Loucy (cell line): ENCODE data around the gene CDC37.

Experiments
- CTCF ChIP-seq: fragments of 200-600 bp; sonication (generic); conservative IDR thresholded peaks from 2 replicates; pipeline ENCODE4 v1.5.1; 2014; ENCODE audit warnings: mild to moderate bottlenecking, antibody characterized with exemption, low read length
- EZH2phosphoT487 ChIP-seq: fragments of 200-600 bp; IDR thresholded peaks from 2 replicates; pipeline ENCODE4 v1.6.1; 2018; ENCODE audit warnings: antibody characterized with exemption, mild to moderate bottlenecking, moderate library complexity, borderline replicate concordance

DNA sequence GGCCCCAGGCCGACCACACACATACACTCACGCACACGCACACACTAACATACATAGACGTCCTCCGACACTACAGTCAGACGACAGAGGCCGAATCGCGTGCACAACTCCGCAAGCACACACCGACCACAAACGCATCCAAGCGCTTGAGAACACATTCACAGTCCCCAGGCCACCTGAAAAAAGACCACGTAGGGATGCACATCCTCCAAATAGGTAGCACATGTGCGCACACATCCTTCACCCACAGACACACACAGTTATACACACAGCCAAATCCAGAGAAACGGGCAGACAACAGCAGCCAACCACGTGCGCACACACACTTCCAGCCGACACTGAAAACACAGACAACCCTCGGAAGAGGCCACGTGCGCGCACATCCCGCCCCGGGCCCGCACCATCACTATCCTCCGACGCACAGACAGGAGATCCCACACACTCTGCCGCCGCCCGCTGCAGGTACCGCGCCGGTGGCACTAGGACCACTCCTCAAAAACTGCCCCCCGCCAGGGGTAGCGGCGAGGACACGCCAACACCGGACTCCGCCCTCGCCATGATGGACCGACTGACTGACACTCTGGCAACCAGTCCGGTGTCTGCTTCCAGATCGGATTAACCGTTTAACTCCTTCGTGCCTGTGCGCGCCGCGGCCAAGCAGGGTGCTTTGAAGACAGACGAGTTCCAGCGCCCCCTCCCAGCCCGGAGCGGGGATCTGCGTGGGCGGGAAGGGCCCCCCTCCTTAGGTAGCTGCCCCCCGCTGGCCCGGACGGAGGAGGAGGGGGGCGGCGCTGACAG is 16.5 kb upstream of the CDC37 start:
- TF ChIP-seq CTCF = no peak
- TF ChIP-seq EZH2phosphoT487 = no peak
